ENCODE data around the gene ATE1.

The ATE1 gene

DNA sequence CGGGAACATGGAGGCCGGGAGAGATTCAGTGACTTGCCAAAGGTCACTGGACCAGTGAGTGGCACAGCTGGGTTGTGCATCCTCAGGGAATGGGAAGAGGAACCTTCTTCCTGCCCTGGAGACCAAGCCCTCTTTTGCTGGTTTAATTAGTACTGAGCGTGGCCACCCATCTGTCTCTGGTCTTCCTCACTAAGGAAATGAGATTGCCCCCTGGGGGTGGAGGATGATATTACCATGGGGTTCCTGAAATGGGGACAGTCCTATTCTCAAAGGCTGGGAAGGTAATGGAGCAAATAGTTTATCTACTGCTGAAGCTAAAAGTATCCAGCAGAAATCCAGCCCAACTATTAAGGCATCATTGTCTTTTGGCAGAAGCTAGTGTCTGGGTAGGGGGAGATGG is 231.0 kb downstream of the ATE1 start:
- TF ChIP-seq GATA1 (IDR thresholded peaks at IDR 0.05; ENCODE audit: low read depth, low read length) (no peak), POLR2A (IDR thresholded peaks at IDR 0.05; ENCODE audit: low read length) (no peak)
- peak; percentile 8 to 40 for DNase-seq

- no peak for TF ChIP-seq POLR2A (IDR thresholded peaks at IDR 0.05; ENCODE audit: low read length)
- DNase-seq: no peak
Observed at GRCh38 chr10:121695731-121696464, 231.9 kb downstream of the ATE1 start.

DNA sequence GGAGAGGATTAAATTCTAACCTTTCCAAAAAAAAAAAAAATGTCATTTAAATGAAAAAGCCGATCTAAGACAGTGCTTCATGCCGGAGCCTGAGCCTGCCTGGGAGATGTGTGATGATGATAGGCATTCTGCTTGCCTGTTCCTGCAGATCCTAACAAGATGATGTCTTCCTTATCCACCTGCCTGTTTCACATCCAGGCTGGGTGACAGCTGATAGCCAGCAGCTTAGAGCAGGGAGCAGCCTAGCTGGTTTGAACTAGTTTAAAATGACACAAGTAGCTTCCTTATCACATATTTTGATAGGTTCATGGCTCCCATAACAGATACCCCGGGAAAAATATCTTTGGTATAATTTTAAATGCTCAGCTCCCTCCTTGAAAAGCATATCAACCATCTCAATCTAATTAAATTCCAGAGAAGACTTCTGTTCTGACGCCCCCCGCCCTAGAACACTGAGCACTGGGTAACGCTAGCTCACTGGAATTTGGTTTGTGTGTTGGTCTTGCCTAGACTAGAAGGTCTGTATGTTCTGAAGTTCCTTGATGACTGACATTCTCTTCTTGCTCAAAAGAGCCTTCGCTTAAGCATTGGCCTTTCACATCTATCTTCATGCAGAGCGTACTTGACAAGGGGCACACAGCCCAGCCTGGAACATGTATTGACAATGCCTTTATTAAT is 232.7 kb downstream of the ATE1 start:
- TF ChIP-seq GATA1 (IDR thresholded peaks at IDR 0.05; ENCODE audit: low read depth, low read length) (no peak), POLR2A (IDR thresholded peaks at IDR 0.05; ENCODE audit: low read length) (no peak)
- no peak for DNase-seq

GRCh38 chr10:121694327-121694965 is 233.4 kb downstream of the ATE1 start:
- DNase-seq: no peak
- no peak for TF ChIP-seq POLR2A (IDR thresholded peaks at IDR 0.05; ENCODE audit: low read length)
- TF ChIP-seq GATA1 (IDR thresholded peaks at IDR 0.05; ENCODE audit: low read depth, low read length): no peak

- TF ChIP-seq GATA1 (IDR thresholded peaks at IDR 0.05; ENCODE audit: low read depth, low read length): no peak
- no peak for TF ChIP-seq POLR2A (IDR thresholded peaks at IDR 0.05; ENCODE audit: low read length)
- DNase-seq: no peak
Observed at GRCh38 chr10:121692626-121693025, 235.2 kb downstream of the ATE1 start.

DNA sequence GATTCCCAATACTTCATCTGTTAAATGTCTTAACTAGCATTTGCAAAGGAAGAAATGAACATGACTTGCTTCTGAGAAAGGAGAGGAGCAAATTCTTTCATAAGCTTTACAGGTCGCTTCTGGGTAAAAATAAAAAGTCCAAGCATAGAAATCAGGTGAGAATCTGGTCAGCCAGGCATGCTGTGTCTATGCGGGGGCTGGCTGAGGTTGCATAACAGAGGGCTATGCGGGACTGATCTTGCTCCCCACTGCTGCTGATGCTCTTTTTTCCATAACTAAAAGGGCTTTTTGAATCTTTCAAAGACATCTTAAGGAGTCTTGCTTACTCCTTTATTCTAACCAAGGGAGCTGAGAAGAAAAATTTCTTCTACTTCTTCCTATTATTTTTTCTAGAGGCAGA is 236.9 kb downstream of the ATE1 start:
- no peak for DNase-seq
- no peak for TF ChIP-seq GATA1 (IDR thresholded peaks at IDR 0.05; ENCODE audit: low read depth, low read length)
- no peak for TF ChIP-seq POLR2A (IDR thresholded peaks at IDR 0.05; ENCODE audit: low read length)

Data from erythroblast (primary cell).